DND-41 (cell line): ENCODE data around the gene SFMBT2.

Experiments
- ATAC-seq: fragments of 200-7000 bp; cut with Tn5 transposase; 3 replicates; pipeline ENCODE4 v1.9.1; 2021; ENCODE audit warnings: low read depth; ENCODE audit not compliant: insufficient read depth
- DNase-seq: peaks from one replicate; pipeline ENCODE4 v3.0.0-alpha.2; 2020
- H2AFZ ChIP-seq: 2 replicates; pipeline ENCODE4 v1.6.0; 2012; ENCODE audit warnings: low read depth, low read length
- H3K27ac ChIP-seq: 2 replicates; pipeline ENCODE4 v1.5.1; 2012; ENCODE audit warnings: low read length, inconsistent platforms
- H3K27me3 ChIP-seq: fragments of 200-600 bp; sonication (generic); 2 replicates; pipeline ENCODE4 v1.6.0; 2012; ENCODE audit warnings: low read length, mild to moderate bottlenecking, inconsistent platforms; ENCODE audit not compliant: insufficient read depth, poor library complexity
- H3K36me3 ChIP-seq: 2 replicates; pipeline ENCODE4 v1.5.1; 2012; ENCODE audit warnings: low read length, inconsistent platforms; ENCODE audit not compliant: insufficient read depth
- H3K4me1 ChIP-seq: 2 replicates; pipeline ENCODE4 v1.5.1; 2012; ENCODE audit warnings: mild to moderate bottlenecking, low read length; ENCODE audit not compliant: insufficient read depth
- H3K4me2 ChIP-seq: 2 replicates; pipeline ENCODE4 v1.6.0; 2012; ENCODE audit warnings: mild to moderate bottlenecking, moderate library complexity, low read length, inconsistent platforms; ENCODE audit not compliant: insufficient read depth
- H3K4me3 ChIP-seq, 2 experiments: fragments of 200-600 bp in 1 of 2; shearing (Covaris generic) in 1 of 2; 2 replicates each; pipeline ENCODE4 v1.5.1; 2012 to 2016; ENCODE audit warnings: inconsistent platforms in 2 of 2, low read length in 2 of 2, mild to moderate bottlenecking in 2 of 2, low read depth in 1 of 2, moderate library complexity in 1 of 2
- H3K79me2 ChIP-seq: 2 replicates; pipeline ENCODE4 v1.6.0; 2012; ENCODE audit warnings: low read length, inconsistent platforms; ENCODE audit not compliant: insufficient read depth
- H3K9ac ChIP-seq: 2 replicates; pipeline ENCODE4 v1.6.0; 2012; ENCODE audit warnings: low read depth, mild to moderate bottlenecking, inconsistent platforms, low read length, moderate library complexity
- H3K9me3 ChIP-seq: 2 replicates; pipeline ENCODE4 v1.5.1; 2012; ENCODE audit warnings: low read length, moderate library complexity, mild to moderate bottlenecking, inconsistent platforms; ENCODE audit not compliant: insufficient read depth, severe bottlenecking
- H4K20me1 ChIP-seq: 2 replicates; pipeline ENCODE4 v1.6.0; 2012; ENCODE audit warnings: low read length; ENCODE audit not compliant: insufficient read depth
- CTCF ChIP-seq: IDR thresholded peaks from 2 replicates; pipeline ENCODE4 v1.5.1; 2012; ENCODE audit warnings: borderline replicate concordance, low read length, moderate library complexity, mild to moderate bottlenecking; ENCODE audit not compliant: poor library complexity, severe bottlenecking; ENCODE audit errors: extremely low read depth
- EZH2 ChIP-seq: IDR thresholded peaks from 3 replicates; pipeline ENCODE4 v1.6.1; 2012; ENCODE audit warnings: borderline replicate concordance, low read depth, mild to moderate bottlenecking, moderate library complexity, low read length, inconsistent platforms; ENCODE audit not compliant: severe bottlenecking

Gene SFMBT2

GRCh38 chr10:7122561-7122960 is 288.3 kb downstream of the SFMBT2 start:
- Histone ChIP-seq H3K9me3 (no peaks in the 10 kb centered on the region), H3K79me2 (no peaks in the 10 kb centered on the region), H3K4me2 (no peak overlapping the region), H3K4me1 (peaks cover 5% of the 10 kb centered on the region; the same call in 1 of the 2 replicates), H3K27ac (no peak overlapping the region), H3K36me3 (no peaks in the 10 kb centered on the region), H3K4me3 (no peak overlapping the region), H3K27me3 (no peaks in the 10 kb centered on the region), H4K20me1 (no peaks in the 10 kb centered on the region), H3K9ac (no peak overlapping the region), H2AFZ (no peak overlapping the region)
- no peak for TF ChIP-seq EZH2
- no peak for TF ChIP-seq CTCF
- DNase-seq (no peak), ATAC-seq (no peak)

GRCh38 chr10:7121154-7121797 is 289.6 kb downstream of the SFMBT2 start:
- Histone ChIP-seq H3K79me2 (no peaks in the 10 kb centered on the region), H3K4me2 (no peak overlapping the region), H3K9ac (no peak overlapping the region), H2AFZ (no peak overlapping the region), H3K36me3 (no peaks in the 10 kb centered on the region), H3K4me1 (peaks cover 5% of the 10 kb centered on the region; the same call in 1 of the 2 replicates), H3K4me3 (no peak overlapping the region), H4K20me1 (no peaks in the 10 kb centered on the region), H3K27ac (no peak overlapping the region), H3K27me3 (no peaks in the 10 kb centered on the region), H3K9me3 (no peaks in the 10 kb centered on the region)
- TF ChIP-seq CTCF (peak; percentile 97), EZH2 (no peak)
- DNase-seq, result peak; percentile 81
- peak; percentile 91 for ATAC-seq

- Histone ChIP-seq H3K36me3 (no peaks in the 10 kb centered on the region), H2AFZ (no peak overlapping the region), H3K79me2 (no peaks in the 10 kb centered on the region), H3K9me3 (no peaks in the 10 kb centered on the region), H3K4me3 (no peak overlapping the region), H3K4me1 (peaks cover 5% of the 10 kb centered on the region; the same call in 1 of the 2 replicates), H3K27ac (no peak overlapping the region), H3K4me2 (no peak overlapping the region), H3K27me3 (no peaks in the 10 kb centered on the region), H3K9ac (no peak overlapping the region), H4K20me1 (no peaks in the 10 kb centered on the region)
- no peak for DNase-seq
- ATAC-seq, result no peak
- TF ChIP-seq CTCF (no peak), EZH2 (no peak)
These were observed 291.4 kb downstream of the SFMBT2 start for GRCh38 chr10:7119325-7120015.
